Lower lobe of right lung (tissue), 2 donors: ENCODE data around the gene FGFR2. TPM values are rescaled to one million over a fixed set of nuclear protein-coding genes. Genes with fewer than 3 reads are reported as not detected.

Source experiments
- ATAC-seq, 2 donors: fragments of 200-7000 bp; cut with Tn5 transposase; one replicate each; pipeline ENCODE4 v1.9.1; 2020 to 2022; ENCODE audit warnings: mild to moderate bottlenecking in 2 of 2, moderate library complexity in 2 of 2
- DNase-seq: peaks from one replicate; pipeline ENCODE4 v3.0.0-alpha.2; 2020
- H3K27ac ChIP-seq: fragments of 200-600 bp; one replicate; pipeline ENCODE4 v1.8.0; 2022
- H3K27me3 ChIP-seq: fragments of 200-600 bp; one replicate; pipeline ENCODE4 v1.8.0; 2022; ENCODE audit warnings: low read depth
- H3K36me3 ChIP-seq: fragments of 200-600 bp; one replicate; pipeline ENCODE4 v1.8.0; 2022; ENCODE audit warnings: mild to moderate bottlenecking
- H3K4me1 ChIP-seq: fragments of 200-600 bp; one replicate; pipeline ENCODE4 v1.8.0; 2022
- H3K4me3 ChIP-seq: fragments of 200-600 bp; one replicate; pipeline ENCODE4 v1.8.0; 2022; ENCODE audit warnings: mild to moderate bottlenecking
- H3K9me3 ChIP-seq: fragments of 200-600 bp; one replicate; pipeline ENCODE4 v1.8.0; 2022
- CTCF ChIP-seq: fragments of 200-600 bp; IDR thresholded peaks from one replicate; pipeline ENCODE4 v1.8.0; 2022; ENCODE audit warnings: antibody characterized with exemption, mild to moderate bottlenecking
- intact Hi-C: fragments of 100-400 bp; cut with DNase I; formaldehyde crosslinking; loops from one replicate; pipeline ENCODE4 v1.11.0; 2022
- total RNA-seq: library from RNA; stranded (reverse); fragmentation: NEBNext Ultra II Directional; extraction: Animal tissue kit (Norgen Biotek cat#: 25700); gene quantifications from one replicate; pipeline ENCODE4 v1.2.1, GENCODE V29; 2021
- donor health status: DM: no; HTN: yes; CAD: no; lungs with severe emphysema.

The FGFR2 gene
- total RNA-seq, 1 donor from 2014 or later: 59.2 TPM

- no peak for ATAC-seq
- Histone ChIP-seq H3K27me3 (no peaks in the 10 kb centered on the region), H3K9me3 (no peaks in the 10 kb centered on the region), H3K27ac (no peak overlapping the region), H3K36me3 (no peaks in the 10 kb centered on the region), H3K4me1 (no peaks in the 10 kb centered on the region), H3K4me3 (no peak overlapping the region)
- intact Hi-C loops: no loop called here
- no peak for TF ChIP-seq CTCF
- no peak for DNase-seq
Observed at GRCh38 chr10:121494296-121494695, 103.9 kb downstream of the FGFR2 start.

GRCh38 chr10:121493521-121493920 is 104.7 kb downstream of the FGFR2 start:
- TF ChIP-seq CTCF: no peak
- Histone ChIP-seq H3K27ac (no peak overlapping the region), H3K27me3 (no peaks in the 10 kb centered on the region), H3K36me3 (no peaks in the 10 kb centered on the region), H3K4me1 (no peaks in the 10 kb centered on the region), H3K4me3 (no peak overlapping the region), H3K9me3 (no peaks in the 10 kb centered on the region)
- ATAC-seq: no peak
- intact Hi-C loops: no loop called here
- DNase-seq: no peak

- Histone ChIP-seq H3K27ac (no peak overlapping the region), H3K4me3 (no peak overlapping the region), H3K27me3 (no peaks in the 10 kb centered on the region), H3K4me1 (no peaks in the 10 kb centered on the region), H3K9me3 (no peaks in the 10 kb centered on the region), H3K36me3 (peaks cover 6% of the 10 kb centered on the region)
- DNase-seq (no peak), ATAC-seq (no peak)
- no peak for TF ChIP-seq CTCF
- intact Hi-C loops: no loop called here
Observed at GRCh38 chr10:121490871-121491519, 107.2 kb downstream of the FGFR2 start.

- peaks cover 16% of the 10 kb centered on the region for H3K36me3 ChIP-seq
- intact Hi-C loops: no loop called here
- no peaks in the 10 kb centered on the region for H3K27me3 ChIP-seq
- H3K27ac ChIP-seq: no peak overlapping the region
- TF ChIP-seq CTCF: no peak
- no peak overlapping the region for H3K4me3 ChIP-seq
- H3K4me1 ChIP-seq: no peaks in the 10 kb centered on the region
- DNase-seq (no peak), ATAC-seq (no peak)
- no peaks in the 10 kb centered on the region for H3K9me3 ChIP-seq
Observed at GRCh38 chr10:121485436-121486139, 112.7 kb downstream of the FGFR2 start.

- H3K27me3 ChIP-seq: no peaks in the 10 kb centered on the region
- H3K36me3 ChIP-seq: peaks cover 16% of the 10 kb centered on the region
- H3K9me3 ChIP-seq: no peaks in the 10 kb centered on the region
- DNase-seq (no peak), ATAC-seq (no peak)
- no peak overlapping the region for H3K27ac ChIP-seq
- H3K4me1 ChIP-seq: no peaks in the 10 kb centered on the region
- TF ChIP-seq CTCF: no peak
- no peak overlapping the region for H3K4me3 ChIP-seq
- intact Hi-C loops: no loop called here
Observed at GRCh38 chr10:121484816-121485215, 113.4 kb downstream of the FGFR2 start.
